Stimulated activated CD4-positive, alpha-beta T cell treated with anti-CD3 and anti-CD28 coated beads, Interleukin-1b, Interleukin-23, amount 100 ng/mL, for 24 hours (primary cell): Measurements from ENCODE around the gene TBC1D22A.
"Not testable (repeated sequence)": the region's sequence is repeated elsewhere in the genome, so short reads cannot be mapped to it uniquely, and the experiment has no call there.

Experiments
- DNase-seq, 4 experiments: peaks; one replicate each; pipeline ENCODE4 v3.0.0-alpha.2; 2020; ENCODE audit warnings: low read depth in 4 of 4, low spot score in 1 of 4

TBC1D22A gene

GRCh38 chr22:47111626-47112581 lies 349.5 kb downstream of the TBC1D22A start:
- no peak for DNase-seq

- no peak for DNase-seq
Observed at GRCh38 chr22:47112582-47112965, 350.1 kb downstream of the TBC1D22A start.

- DNase-seq = no peak
Observed at GRCh38 chr22:47112994-47113852, 350.8 kb downstream of the TBC1D22A start.

GRCh38 chr22:47113853-47114415 lies 351.5 kb downstream of the TBC1D22A start:
- DNase-seq = no peak

- DNase-seq = no peak
Observed at GRCh38 chr22:47114813-47115517, 352.5 kb downstream of the TBC1D22A start.

- no peak for DNase-seq
Observed at GRCh38 chr22:47115518-47115890, 353.1 kb downstream of the TBC1D22A start.

- DNase-seq = no peak
Observed at GRCh38 chr22:47115921-47116320, 353.5 kb downstream of the TBC1D22A start.

GRCh38 chr22:47116426-47117341 lies 354.2 kb downstream of the TBC1D22A start:
- DNase-seq = no peak

GRCh38 chr22:47117442-47117841 lies 355.0 kb downstream of the TBC1D22A start:
- not testable (repeated sequence) for DNase-seq

- no peak for DNase-seq
Observed at GRCh38 chr22:47119181-47119580, 356.7 kb downstream of the TBC1D22A start.

GRCh38 chr22:47120399-47120798 lies 357.9 kb downstream of the TBC1D22A start:
- DNase-seq = no peak

- DNase-seq = no peak
Observed at GRCh38 chr22:47121791-47122190, 359.3 kb downstream of the TBC1D22A start.

- no peak for DNase-seq
Observed at GRCh38 chr22:47122441-47123000, 360.1 kb downstream of the TBC1D22A start.

- DNase-seq = no peak
Observed at GRCh38 chr22:47123006-47123826, 360.8 kb downstream of the TBC1D22A start.

- no peak for DNase-seq
Observed at GRCh38 chr22:47123827-47124442, 361.5 kb downstream of the TBC1D22A start.

GRCh38 chr22:47124451-47124881 lies 362.0 kb downstream of the TBC1D22A start:
- DNase-seq = no peak

GRCh38 chr22:47124961-47125360 lies 362.5 kb downstream of the TBC1D22A start:
- DNase-seq = no peak

- DNase-seq = no peak
Observed at GRCh38 chr22:47125603-47126002, 363.2 kb downstream of the TBC1D22A start.
